Thyroid gland (tissue), 4 donors: ENCODE results near the gene SNX27. TPM values are rescaled to one million over a fixed set of nuclear protein-coding genes. Genes with fewer than 3 reads are reported as not detected.

Experiments used
- DNase-seq, 2 donors: peaks; one replicate each; pipeline ENCODE4 v3.0.0-alpha.2; 2019
- H3K27ac ChIP-seq, 3 donors: fragments of 200-600 bp; sonication (generic); 1 replicate in 2 of 3; 2 replicates in 1 of 3; pipeline ENCODE4 v1.5.1; 2016 to 2019; ENCODE audit warnings: mild to moderate bottlenecking in 1 of 3, moderate library complexity in 1 of 3
- H3K27me3 ChIP-seq: fragments of 200-600 bp; sonication (generic); one replicate; pipeline ENCODE4 v1.5.1; 2019
- H3K36me3 ChIP-seq, 2 donors: fragments of 200-600 bp; sonication (generic); one replicate each; pipeline ENCODE4 v1.5.1; 2016 to 2019
- H3K4me1 ChIP-seq, 2 donors: fragments of 200-600 bp; sonication (generic); one replicate each; pipeline ENCODE4 v1.5.1; 2017 to 2019
- H3K4me3 ChIP-seq, 3 donors: fragments of 200-600 bp; sonication (generic); replicated peaks in 1 of 3; 1 replicate in 2 of 3; 2 replicates in 1 of 3; pipeline ENCODE4 v1.5.1; 2016; ENCODE audit warnings: mild to moderate bottlenecking in 1 of 3
- H3K9me3 ChIP-seq: fragments of 200-600 bp; sonication (generic); one replicate; pipeline ENCODE4 v1.5.1; 2017
- CTCF ChIP-seq, 6 experiments: fragments of 200-600 bp in 3 of 6; fragments of 450-650 bp in 3 of 6; sonication (generic) in 3 of 6; IDR thresholded peaks; one replicate each; pipeline ENCODE4 v1.5.1; 2016 to 2019; ENCODE audit warnings: antibody characterized with exemption in 6 of 6, mild to moderate bottlenecking in 2 of 6, inconsistent platforms in 1 of 6, moderate library complexity in 1 of 6
- POLR2A ChIP-seq, 2 donors: fragments of 450-650 bp; IDR thresholded peaks; one replicate each; pipeline ENCODE4 v1.6.1; 2017; ENCODE audit warnings: antibody characterized with exemption in 2 of 2, mild to moderate bottlenecking in 2 of 2, moderate library complexity in 1 of 2
- WGBS, 2 donors: methylation state at CpG; one replicate each; pipeline ENCODE4 v1.1.5; 2017; 5-methylcytosine and 5-hydroxymethylcytosine counted together
- intact Hi-C: fragments of 100-400 bp; cut with DNase I; formaldehyde crosslinking; loops from one replicate; pipeline ENCODE4 v1.15.1; 2023
- total RNA-seq, 4 donors: library from RNA; depleted of rRNA; stranded (reverse); fragments of >200 nt; gene quantifications; one replicate each; pipeline ENCODE4 v1.2.3, GENCODE V29; 2016

SNX27 gene
- total RNA-seq, 4 donors from 2014 or later, result 33.8 to 43.4 (median 37.9) TPM

- H3K36me3 ChIP-seq, result peaks cover 0 to 13% of the 10 kb centered on the region in 2 donors
- TF ChIP-seq POLR2A (IDR thresholded peaks at IDR 0.05) (no peak), CTCF (IDR thresholded peaks at IDR 0.05) (peak in 4 of 6 experiments; percentile 35 to 66 (median 47))
- 52 to 54% methylated on average over 4 of the region's 4 CpGs for WGBS, 2 donors
Observed at GRCh38 chr1:151693057-151693651, 81.3 kb downstream of the SNX27 start.

GRCh38 chr1:151701515-151701914 lies 89.7 kb downstream of the SNX27 start:
- DNase-seq, result no peak
- WGBS, 2 donors, result 93 to 97% methylated on average over 5 of the region's 5 CpGs
- no peaks in the 10 kb centered on the region for H3K9me3 ChIP-seq

More at GRCh38 chr1:151693057-151693651, 81.3 kb downstream of the SNX27 start:
- intact Hi-C loops, result no loop called here
- peak; percentile 24 to 33 for DNase-seq
- Histone ChIP-seq H3K27me3 (no peaks in the 10 kb centered on the region), H3K9me3 (no peaks in the 10 kb centered on the region), H3K4me1 (peaks cover 0 to 11% of the 10 kb centered on the region in 2 donors), H3K4me3 (no peak overlapping the region), H3K27ac (no peak overlapping the region)

GRCh38 chr1:151702936-151703335 lies 91.1 kb downstream of the SNX27 start:
- H3K27ac ChIP-seq, result no peak overlapping the region
- TF ChIP-seq CTCF (IDR thresholded peaks at IDR 0.05) (no peak), POLR2A (IDR thresholded peaks at IDR 0.05) (no peak)
- no peak overlapping the region for H3K4me3 ChIP-seq
- 41 to 55% methylated on average over 3 to 4 of the region's 8 CpGs for WGBS, 2 donors
- DNase-seq, result no peak
- H3K36me3 ChIP-seq, result peaks cover 9 to 10% of the 10 kb centered on the region in 2 donors
- intact Hi-C loops, result no loop called here
- H3K9me3 ChIP-seq, result no peaks in the 10 kb centered on the region
- no peaks in the 10 kb centered on the region for H3K27me3 ChIP-seq
- no peaks in the 10 kb centered on the region for H3K4me1 ChIP-seq

More at GRCh38 chr1:151701515-151701914, 89.7 kb downstream of the SNX27 start:
- Histone ChIP-seq H3K4me1 (no peaks in the 10 kb centered on the region), H3K27me3 (no peaks in the 10 kb centered on the region), H3K4me3 (no peak overlapping the region), H3K27ac (no peak overlapping the region), H3K36me3 (peaks cover 9 to 10% of the 10 kb centered on the region in 2 donors)
- TF ChIP-seq POLR2A (IDR thresholded peaks at IDR 0.05) (no peak), CTCF (IDR thresholded peaks at IDR 0.05) (no peak)
- intact Hi-C loops, result no loop called here

GRCh38 chr1:151703813-151704212 lies 92.0 kb downstream of the SNX27 start:
- intact Hi-C loops, result no loop called here
- Histone ChIP-seq H3K9me3 (no peaks in the 10 kb centered on the region), H3K36me3 (peaks cover 6 to 9% of the 10 kb centered on the region in 2 donors), H3K27ac (no peak overlapping the region), H3K4me3 (no peak overlapping the region), H3K27me3 (no peaks in the 10 kb centered on the region), H3K4me1 (no peaks in the 10 kb centered on the region)
- TF ChIP-seq POLR2A (IDR thresholded peaks at IDR 0.05) (no peak), CTCF (IDR thresholded peaks at IDR 0.05) (no peak)
- 71 to 73% methylated on average over 17 of the region's 17 CpGs for WGBS, 2 donors
- no peak for DNase-seq

GRCh38 chr1:151704246-151704645 lies 92.4 kb downstream of the SNX27 start:
- TF ChIP-seq POLR2A (IDR thresholded peaks at IDR 0.05), result no peak
- peaks cover 4 to 6% of the 10 kb centered on the region in 2 donors for H3K36me3 ChIP-seq
- DNase-seq, result no peak
- H3K4me3 ChIP-seq, result no peak overlapping the region
- no peaks in the 10 kb centered on the region for H3K4me1 ChIP-seq
- H3K27me3 ChIP-seq, result no peaks in the 10 kb centered on the region
- H3K27ac ChIP-seq, result no peak overlapping the region
- WGBS, 2 donors, result 71 to 94% methylated on average over 4 of the region's 4 CpGs
- no peaks in the 10 kb centered on the region for H3K9me3 ChIP-seq
- intact Hi-C loops, result no loop called here
